GM18517 (cell line): ENCODE data around the gene COQ8B.
"Not testable (repeated sequence)": the region's sequence is repeated elsewhere in the genome, so short reads cannot be mapped to it uniquely, and the experiment has no call there.

ENCODE experiments used
- ATAC-seq: cut with Tn5 transposase; IDR thresholded peaks from one replicate; pipeline ENCODE4 v1.9.1; 2021; ENCODE audit warnings: mild to moderate bottlenecking, moderate library complexity; ENCODE audit not compliant: unreplicated experiment

Gene COQ8B

DNA sequence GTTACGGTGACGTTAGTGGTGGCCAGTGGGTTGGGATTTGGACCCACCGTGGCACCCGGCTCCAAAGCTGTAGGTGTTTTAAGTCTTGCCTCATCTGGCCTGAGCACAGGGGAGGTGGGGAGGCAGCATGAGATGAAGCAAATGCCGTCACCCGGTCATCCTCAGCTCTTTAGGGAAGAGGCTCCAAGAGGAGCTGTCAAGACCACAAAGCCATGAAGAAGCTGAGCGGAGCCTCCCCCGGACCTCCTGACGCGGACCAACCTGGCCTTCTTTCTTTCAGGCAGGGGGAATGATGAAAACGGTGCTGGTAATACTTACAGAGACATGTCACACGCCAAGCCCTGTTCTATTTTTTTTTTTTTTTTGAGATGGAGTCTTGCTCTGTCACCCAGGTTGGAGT lies 26.2 kb upstream of the COQ8B start:
- no peak for ATAC-seq

DNA sequence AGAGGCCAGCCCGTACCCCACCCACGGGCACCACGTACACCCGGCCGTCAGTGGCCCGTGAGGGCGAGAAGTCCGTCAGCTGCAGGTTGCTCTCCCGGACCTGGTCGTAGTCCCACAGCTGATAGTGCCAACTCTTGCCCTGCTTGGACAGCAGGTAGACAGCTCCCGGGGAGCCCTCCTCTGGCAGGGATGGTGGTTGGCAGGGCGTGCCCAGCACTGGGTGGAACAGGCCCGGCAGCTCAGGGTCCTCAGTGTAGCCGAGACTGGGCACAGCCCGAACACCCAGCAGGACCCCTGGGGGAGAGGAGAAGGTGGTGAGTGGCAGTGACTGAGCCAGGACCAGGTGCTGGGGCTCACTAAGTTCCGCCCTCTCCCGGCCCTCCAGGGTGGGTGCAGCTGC lies 25.8 kb upstream of the COQ8B start:
- ATAC-seq, result no peak

DNA sequence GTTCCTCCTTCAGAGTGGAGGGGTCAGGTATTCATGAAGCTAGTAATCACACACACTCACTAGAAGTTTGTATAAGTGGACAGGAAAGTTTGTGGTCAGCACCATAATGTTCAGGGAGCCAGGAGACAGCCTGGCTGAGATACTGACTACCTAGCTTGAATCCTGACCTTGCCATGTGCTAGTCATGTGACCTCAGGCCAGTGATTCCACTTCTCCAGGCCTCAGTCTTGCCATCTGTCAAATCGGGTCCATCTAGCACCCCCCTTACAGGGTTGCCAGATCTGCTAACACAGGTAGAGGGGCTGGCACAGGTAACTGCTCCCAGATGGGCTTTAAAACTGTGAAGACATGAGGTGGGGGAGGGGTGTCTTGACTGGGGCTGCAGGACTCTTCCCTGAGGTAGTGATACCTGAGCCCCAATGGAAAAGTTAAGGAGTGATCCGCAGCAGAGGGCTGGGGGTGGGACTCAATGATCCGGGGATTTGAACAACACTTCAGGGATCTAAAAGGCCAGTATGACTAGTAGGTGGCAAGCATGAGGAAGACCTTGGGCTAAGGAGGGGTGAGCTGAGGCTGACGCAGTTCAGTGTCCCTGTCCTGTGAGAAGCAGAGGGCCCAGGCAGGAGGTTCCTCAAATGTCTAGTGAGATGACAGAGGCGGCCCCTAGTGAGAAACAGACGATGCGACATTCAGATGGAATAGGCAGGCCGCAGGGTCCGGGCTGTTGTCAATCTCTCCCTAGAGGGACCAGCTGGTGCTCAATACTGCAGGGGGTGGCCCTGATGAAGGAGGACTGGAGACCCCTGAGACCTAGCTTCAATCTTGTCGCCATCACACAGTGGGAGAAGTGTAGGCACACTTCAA lies 25.1 kb upstream of the COQ8B start:
- no peak for ATAC-seq

DNA sequence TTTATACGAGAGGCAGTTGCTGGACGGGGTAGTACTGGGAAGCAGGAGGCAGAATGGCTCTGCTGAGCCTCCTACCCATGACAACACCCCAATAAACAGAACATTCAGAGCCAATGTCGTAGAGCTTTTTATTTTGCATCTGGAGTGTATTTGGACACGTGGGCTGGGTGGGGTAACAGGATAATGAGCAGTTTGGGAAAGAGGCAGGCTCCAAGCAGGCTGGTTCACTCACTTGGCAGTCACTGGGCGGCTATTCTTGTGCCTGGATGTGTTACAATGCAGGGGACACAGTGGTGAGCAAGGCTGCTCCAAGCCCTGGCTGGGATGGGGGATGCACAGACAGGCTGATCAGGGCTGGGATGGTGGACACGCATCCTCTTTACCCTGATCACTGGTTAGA lies 24.1 kb upstream of the COQ8B start:
- ATAC-seq, result no peak

DNA sequence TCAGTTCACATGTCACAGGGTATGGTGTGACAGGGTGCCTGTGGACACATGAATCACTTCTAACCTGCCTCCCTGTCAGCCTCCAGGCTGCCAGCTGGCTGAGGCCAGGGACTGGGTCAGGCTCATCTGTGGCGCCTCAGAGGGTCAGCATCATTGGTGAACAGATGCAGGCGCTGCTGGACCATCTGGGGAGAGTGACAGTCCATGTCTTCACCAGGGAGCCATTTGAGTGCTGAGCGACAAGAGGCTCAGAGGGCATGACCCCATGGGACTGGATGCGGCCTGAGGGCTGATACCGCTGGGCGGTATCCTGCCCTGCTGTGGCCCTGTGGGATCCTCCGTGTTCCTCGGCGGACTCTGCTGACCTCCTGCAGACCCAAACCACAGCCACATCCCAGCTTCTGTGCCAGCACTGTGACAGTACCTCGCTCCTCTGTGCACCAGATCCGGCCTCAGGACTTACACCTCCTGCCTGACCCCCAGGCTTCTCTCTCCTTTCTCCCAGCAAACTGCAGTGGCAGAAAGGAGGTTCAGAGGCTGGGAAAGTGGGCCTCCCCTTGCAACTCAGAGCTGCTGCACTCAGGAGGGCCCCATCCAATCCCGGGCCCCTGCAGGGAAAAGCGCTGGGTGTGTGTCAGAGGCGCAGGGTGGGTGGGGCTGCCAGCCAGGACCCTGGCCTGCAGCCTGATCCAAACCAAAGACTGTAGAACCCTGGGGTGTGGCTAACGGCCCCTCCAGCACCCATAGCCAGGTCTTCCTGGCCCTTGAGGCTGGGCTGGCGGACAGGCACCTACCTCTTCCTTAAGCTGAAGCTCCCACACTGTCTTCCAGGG lies 23.4 kb upstream of the COQ8B start:
- ATAC-seq, result no peak

DNA sequence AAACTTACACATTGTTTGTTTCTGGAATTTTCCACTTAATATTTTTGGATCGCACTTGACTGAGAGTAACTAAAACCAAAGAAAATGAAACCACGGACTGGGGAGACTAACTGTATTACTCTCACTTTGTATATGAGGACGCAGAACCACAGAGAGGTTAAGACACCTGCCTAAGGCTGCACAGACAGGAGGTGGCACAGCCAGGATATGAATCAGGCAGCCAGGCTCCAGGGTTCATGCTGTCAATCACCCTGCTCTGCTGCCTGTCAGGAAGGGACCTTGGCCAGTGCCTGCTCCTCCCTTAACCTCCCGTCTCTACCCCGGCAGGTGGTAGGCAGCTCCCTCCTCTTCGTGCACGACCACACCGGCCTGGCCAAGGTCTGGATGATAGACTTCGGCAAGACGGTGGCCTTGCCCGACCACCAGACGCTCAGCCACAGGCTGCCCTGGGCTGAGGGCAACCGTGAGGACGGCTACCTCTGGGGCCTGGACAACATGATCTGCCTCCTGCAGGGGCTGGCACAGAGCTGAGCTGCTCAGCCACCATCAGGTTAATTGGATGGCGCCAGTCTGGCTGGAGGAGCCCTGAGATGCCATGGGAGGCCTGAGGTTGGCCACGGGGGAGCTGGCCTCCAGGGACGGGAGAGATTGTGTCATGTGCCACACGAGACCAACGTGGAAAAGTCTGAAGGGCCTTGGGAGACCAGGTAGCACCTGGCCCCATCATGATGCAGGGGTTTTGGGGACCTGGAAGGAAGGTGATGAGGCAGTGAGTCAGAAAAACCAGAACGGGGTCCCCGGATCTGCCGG lies 22.5 kb upstream of the COQ8B start:
- no peak for ATAC-seq

DNA sequence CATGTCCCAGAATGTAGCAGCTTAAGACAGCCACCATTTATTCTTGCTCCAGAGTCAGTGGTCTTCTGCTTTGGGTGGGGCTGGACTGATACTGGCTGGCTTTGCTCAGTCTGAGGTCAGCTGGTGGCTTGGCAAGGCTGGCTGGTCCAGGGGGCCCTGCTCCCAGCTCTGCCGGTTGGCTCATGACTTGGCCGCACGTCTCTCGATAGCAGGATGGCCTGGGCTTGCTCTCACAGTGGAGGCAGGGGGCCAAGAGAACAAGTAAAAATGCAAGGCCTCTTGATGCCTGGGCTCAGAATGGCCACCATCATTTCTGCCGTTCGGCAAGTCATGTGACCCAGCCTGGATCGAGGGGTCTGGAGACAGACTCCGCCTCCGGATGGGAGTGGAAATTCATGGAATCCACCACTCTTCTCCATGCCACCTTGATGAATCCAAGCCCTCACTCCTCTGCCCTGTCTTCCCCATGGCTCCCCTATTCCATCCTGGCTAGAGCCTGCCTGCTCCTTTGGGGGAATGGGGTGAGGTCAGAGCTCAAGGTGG lies 20.5 kb upstream of the COQ8B start:
- no peak for ATAC-seq

DNA sequence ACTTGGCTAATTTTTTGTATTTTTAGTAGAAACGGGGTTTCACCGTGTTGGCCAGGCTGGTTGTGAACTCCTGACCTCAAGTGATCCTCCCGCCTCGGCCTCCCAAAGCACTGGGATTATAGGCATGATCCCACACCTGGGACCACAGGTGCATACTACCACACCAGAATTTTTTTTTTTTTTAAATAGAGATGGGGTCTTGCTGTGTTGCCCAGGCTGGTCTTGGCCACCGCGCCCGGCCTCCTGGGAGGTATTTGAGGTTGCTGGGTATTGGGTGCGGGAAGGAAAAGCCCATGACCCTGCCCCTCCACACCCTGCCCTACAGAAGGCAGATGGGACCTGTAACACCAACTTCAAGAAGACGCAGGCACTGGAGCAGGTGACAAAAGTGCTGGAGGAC lies 20.0 kb upstream of the COQ8B start:
- no peak for ATAC-seq

DNA sequence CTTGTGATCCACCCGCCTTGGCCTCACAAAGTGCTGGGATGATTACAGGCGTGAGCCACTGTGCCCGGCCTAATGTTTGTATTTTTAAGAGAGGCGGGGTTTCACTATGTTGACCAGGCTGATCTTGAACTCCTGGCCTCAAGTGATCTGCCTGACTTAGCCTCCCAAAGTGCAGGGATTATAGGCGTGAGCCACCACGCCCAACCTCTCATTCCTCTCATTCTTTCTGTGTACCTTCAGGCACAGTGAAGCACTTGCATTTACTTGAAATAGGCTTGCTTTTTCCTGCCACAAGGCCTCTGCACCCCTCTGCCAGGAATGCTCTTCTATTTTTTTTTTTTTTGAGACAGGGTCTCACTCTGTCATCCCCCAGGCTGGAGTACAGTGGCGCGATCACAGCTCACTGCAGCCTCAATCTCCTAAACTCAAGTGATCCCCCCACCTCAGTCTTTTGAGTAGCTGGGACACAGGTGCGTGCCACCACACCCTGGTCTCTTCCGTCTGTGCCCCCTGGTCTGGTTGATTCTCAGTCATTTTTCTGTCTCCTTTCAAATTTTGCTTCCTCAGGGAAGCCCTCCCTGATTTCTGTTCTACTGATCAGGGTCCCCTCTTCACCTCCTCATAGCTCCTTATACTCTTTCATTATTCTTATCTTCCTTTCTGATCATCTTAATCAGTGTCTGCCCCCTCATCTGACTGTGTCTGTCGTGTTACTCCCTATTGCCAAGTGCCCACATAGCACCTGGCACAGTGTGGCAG lies 18.5 kb upstream of the COQ8B start:
- no peak for ATAC-seq

DNA sequence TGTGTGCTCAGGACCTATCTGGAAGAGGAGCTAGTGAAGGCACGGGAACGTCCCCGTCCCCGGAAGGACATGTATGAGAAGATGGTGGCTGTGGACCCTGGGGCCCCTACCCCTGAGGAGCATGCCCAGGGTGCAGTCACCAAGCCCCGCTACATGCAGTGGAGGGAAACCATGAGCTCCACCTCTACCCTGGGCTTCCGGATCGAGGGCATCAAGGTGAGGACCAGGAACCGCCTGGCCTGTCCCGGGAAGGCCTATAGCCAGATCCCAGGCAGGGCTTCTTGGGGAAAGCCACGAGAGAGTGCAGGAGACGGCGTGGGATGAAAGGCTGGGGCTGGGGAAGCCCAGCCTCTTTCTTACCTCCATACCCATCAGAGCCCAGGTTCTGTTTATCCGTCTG lies 16.5 kb upstream of the COQ8B start:
- no peak for ATAC-seq

DNA sequence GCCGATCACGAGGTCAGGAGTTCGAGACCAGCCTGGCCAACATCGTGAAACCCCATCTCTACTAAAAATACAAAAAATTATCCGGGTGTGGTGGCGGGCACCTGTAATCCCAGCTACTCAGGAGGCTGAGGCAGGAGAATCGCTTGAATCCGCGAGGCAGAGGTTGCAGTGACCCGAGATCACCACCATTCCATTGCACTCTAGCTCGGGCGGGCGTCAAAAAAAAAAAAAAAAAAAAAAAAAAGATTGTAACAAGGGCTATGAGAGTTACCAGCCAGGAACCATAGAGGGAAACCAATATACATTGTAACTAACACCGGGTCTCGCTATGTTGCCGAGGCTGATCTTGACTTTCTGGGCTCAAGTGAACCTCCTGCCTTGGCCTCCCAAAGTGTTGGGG lies 15.6 kb upstream of the COQ8B start:
- not testable (repeated sequence) for ATAC-seq

DNA sequence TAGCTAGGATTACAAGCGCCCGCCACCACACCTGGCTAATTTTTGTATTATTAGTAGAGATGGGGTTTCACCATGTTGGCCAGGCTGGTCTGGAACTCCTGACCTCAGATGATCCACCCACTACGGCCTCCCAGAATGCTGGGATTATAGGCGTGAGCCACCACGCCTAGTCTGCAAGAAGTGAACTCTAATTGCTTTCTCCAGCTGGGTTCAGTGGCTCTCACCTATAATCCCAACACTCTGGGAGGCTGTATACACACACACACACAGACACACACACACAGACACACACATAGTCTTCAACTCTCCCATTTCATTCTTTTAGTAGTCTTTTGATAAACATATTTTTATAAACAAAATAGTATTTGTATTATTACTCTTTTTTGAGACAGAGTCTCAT lies 13.4 kb upstream of the COQ8B start:
- not testable (repeated sequence) for ATAC-seq

DNA sequence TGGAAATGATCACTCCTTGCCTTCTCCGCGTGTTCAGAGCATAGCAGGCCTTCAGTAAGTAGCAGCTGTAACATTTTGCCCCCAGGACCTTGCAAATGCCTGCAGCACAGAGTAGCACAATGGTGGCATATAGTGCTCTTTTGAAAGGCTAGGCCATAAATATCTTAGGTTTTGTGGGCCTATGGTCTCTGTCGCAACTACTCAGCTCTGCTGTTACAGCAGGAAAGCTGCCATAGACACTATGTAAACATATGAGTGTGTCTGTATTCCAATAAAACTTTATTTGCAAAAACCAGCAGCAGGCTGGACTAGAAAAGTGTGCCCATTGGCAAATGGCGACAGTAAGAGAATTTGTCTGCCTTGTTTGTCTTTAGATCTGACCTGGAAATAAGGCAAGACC lies 9.6 kb upstream of the COQ8B start:
- ATAC-seq, result no peak

DNA sequence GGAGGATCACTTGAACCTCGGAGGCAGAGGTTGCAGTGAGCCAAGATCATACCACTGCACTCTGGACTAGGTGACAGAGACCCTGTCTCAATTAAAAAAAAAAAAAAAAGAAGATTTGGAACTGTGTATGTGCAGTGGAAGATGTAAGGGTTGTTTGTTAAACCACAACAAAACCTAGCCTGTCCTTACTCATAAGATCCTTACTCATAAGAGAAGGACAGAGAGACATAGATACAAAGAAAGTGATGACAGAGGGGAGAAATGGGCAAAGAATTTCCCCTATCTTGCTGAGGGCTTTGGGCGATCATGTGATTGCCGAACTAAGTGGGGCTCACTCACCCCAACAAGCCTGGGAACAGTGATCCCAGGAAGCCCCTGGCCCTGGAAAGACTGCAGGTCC lies 8.2 kb upstream of the COQ8B start:
- ATAC-seq, result no peak

DNA sequence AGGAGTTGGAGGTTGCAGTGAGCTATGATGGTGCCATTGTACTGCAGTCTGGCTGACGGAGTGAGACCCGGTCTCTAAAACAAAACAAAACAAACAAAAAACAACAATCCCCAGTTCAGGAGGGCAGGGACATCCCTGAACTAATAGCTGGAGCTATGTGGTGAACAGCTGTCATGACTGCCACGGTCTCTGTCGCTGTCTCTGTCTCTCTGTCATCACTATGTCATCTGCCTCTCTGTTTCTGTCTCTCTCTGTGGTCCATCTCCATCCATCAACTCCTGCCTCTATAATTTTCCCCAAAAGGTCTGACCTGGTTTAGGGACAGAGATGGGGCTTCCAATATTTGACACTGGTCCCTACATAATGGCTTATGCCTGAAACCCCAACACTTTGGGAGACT lies 7.6 kb upstream of the COQ8B start:
- no peak for ATAC-seq

DNA sequence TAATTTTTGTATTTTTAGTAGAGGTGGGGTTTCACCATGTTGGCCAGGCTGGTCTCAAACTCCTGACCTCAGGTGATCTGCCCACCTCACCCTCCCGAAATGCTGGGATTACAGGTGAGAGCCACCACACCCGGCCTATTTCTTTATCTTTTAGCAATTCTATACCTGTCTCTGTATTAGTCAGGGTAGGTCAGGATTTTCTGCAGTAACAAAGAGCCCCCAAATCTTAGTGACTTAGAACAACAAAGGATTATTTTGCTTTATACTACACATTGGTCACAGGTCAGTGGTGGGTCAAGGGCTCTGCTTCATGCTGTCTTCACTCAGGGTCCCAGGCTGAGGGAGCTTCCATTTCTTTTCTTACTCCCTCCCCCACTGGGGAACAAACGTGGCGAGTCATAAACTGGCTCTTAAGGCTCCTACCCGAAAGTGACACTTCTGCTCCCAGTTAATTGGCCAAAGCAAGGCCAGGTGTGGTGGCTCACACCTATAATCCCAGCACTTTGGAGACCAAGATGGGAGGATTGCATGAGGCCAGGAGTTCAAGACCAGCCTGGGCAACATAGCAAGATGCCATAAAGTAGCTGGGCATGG lies 7.1 kb upstream of the COQ8B start:
- no peak for ATAC-seq

DNA sequence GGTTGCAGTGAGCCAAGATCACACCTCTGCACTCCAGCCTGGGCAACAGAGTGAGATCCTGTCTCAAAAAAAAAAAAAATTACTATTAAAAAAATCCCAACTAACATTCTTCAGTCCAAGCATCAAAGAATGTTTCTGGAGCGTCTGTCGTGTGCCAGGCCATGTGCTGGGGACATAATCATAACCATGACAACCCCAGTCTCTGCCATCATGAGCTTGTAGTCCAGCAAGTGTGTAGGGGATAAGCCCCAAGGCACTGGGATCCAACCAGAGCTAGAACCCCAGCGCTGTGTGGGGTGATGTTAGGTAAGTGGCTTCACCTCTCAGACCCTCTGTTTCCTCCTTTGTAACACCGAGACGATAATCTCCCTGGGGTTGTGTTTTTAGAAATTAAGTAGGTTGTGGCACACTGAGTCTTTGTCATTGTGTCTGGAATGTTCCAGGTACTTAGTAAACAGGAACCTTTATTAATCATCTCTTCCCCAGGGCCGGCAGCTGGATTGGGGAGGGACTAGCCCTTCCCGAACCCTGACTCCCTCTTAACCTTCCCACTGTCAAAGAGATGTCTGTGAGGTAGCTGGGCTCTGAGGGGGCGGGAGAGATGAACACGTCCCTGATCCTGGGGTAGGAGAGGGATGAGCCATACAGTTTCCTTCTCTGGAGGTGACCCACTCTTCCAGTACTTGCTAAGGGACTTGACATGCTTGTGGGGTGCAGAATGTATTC lies 5.4 kb upstream of the COQ8B start:
- no peak for ATAC-seq

DNA sequence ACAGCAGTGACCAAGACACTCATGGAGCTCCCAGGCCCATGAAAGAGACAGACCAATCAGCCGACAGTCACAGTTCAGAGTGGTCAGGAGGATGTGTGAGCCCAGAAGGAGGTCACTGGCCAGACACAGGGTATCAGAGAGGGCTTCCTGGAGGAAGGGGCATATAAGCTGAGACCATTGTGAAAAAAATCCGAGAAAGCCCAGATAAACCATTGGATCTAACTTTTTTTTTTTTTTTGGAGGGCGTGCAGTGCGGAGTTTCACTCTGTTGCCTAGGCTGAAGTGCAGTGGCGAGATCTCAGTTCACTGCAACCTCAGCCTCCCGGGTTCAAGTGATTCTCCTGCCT lies 4.4 kb upstream of the COQ8B start:
- no peak for ATAC-seq

DNA sequence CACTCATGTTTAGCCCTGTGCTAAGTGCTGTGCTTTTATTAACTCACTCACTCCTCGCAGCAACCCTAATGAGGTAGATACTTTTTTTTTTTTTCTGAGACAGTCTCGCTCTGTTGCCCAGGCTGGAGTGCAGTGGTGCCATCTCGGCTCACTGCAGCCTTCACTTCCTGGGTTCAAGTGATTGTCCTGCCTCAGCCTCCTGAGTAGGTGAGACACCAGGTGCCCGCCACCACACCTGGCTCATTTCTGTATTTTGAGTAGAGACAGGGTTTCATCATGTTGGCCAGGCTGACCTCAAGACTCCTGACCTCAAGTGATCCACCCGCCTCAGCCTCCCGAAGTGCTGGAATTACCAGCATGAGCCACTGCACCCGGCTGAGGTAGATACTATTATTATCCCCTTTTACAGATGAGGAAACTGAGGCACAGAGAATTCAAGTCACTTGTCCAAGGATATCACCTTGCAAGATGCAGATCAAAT lies 2.8 kb upstream of the COQ8B start:
- ATAC-seq, result no peak
